OCI-LY3 (cell line): ENCODE results near the gene POU3F3.

Experiments used
- CTCF ChIP-seq: fragments of 200-600, 300-600 bp; sonication (generic); IDR thresholded peaks from 2 replicates; pipeline ENCODE4 v1.5.1; 2014; ENCODE audit warnings: antibody characterized with exemption, low read length, low read depth
- EZH2phosphoT487 ChIP-seq: fragments of 200-600 bp; shearing (Covaris generic); IDR thresholded peaks from 2 replicates; pipeline ENCODE4 v1.6.1; 2018; ENCODE audit warnings: antibody characterized with exemption, mixed run types, low read depth

GRCh38 chr2:104889291-104889959 is 35.5 kb downstream of the POU3F3 start:
- TF ChIP-seq CTCF (no peak), EZH2phosphoT487 (no peak)
